ENCODE results near the gene ATP6V1G3. TPM values are rescaled to one million over a fixed set of nuclear protein-coding genes. Genes with fewer than 3 reads are reported as not detected.

ATP6V1G3 gene
- total RNA-seq, 2 experiments from 2014 or later, result 0.66 TPM; not detected in 1

Other genes starting within 250 kb of the ATP6V1G3 start
- 161 and 177 TPM in 2 replicates for gene PTPRC, start 98.4 kb upstream of the ATP6V1G3 start, total RNA-seq (2014; rRNA removed; shearing (Covaris generic))
- 241 and 264 TPM in 2 replicates for gene PTPRC, start 98.4 kb upstream of the ATP6V1G3 start, total RNA-seq (2022)